ENCODE data around the gene MTM1.

MTM1 gene

GRCh38 chrX:150551963-150552362 is 16.5 kb upstream of the MTM1 start:
- DNase-seq = no peak

GRCh38 chrX:150558424-150558823 is 10.0 kb upstream of the MTM1 start:
- no peak for DNase-seq

- no peak for DNase-seq
Measured at GRCh38 chrX:150564838-150565237, 3.6 kb upstream of the MTM1 start.

GRCh38 chrX:150565551-150565950 is 2.9 kb upstream of the MTM1 start:
- DNase-seq = no peak

- peak; percentile 42 for DNase-seq
Measured at GRCh38 chrX:150566734-150567182, 1.7 kb upstream of the MTM1 start.

- DNase-seq = no peak
Measured at GRCh38 chrX:150567645-150568319, 639 bp upstream of the MTM1 start.

- DNase-seq = no peak
Measured at GRCh38 chrX:150569155-150569477, 695 bp downstream of the MTM1 start.

- no peak for DNase-seq
Measured at GRCh38 chrX:150570512-150570911, 2.1 kb downstream of the MTM1 start.

GRCh38 chrX:150572206-150572605 is 3.8 kb downstream of the MTM1 start:
- no peak for DNase-seq

- no peak for DNase-seq
Measured at GRCh38 chrX:150573106-150573505, 4.7 kb downstream of the MTM1 start.

- no peak for DNase-seq
Measured at GRCh38 chrX:150573702-150574101, 5.3 kb downstream of the MTM1 start.

GRCh38 chrX:150574559-150575418 is 6.4 kb downstream of the MTM1 start:
- no peak for DNase-seq

- DNase-seq = no peak
Measured at GRCh38 chrX:150575419-150575814, 7.0 kb downstream of the MTM1 start.

GRCh38 chrX:150577174-150577573 is 8.8 kb downstream of the MTM1 start:
- DNase-seq = no peak

GRCh38 chrX:150581093-150581775 is 12.8 kb downstream of the MTM1 start:
- DNase-seq = no peak

GRCh38 chrX:150582338-150582948 is 14.0 kb downstream of the MTM1 start:
- DNase-seq = no peak

GRCh38 chrX:150587585-150588503 is 19.4 kb downstream of the MTM1 start:
- DNase-seq = no peak

GRCh38 chrX:150594584-150594983 is 26.2 kb downstream of the MTM1 start:
- no peak for DNase-seq

GRCh38 chrX:150599226-150599625 is 30.8 kb downstream of the MTM1 start:
- DNase-seq = no peak

GRCh38 chrX:150602296-150602695 is 33.9 kb downstream of the MTM1 start:
- DNase-seq = no peak

- DNase-seq = no peak
Measured at GRCh38 chrX:150602743-150603142, 34.3 kb downstream of the MTM1 start.

GRCh38 chrX:150605603-150606002 is 37.2 kb downstream of the MTM1 start:
- no peak for DNase-seq

Data from NCI-H446 treated with DMSO at 0.1 percent for 48 hours (cell line).